T-cell (primary cell): ENCODE data around the gene AK6. TPM values are rescaled to one million over a fixed set of nuclear protein-coding genes. Genes with fewer than 3 reads are reported as not detected.

ENCODE experiments used
- ATAC-seq, 4 experiments: fragments of 200-7000 bp in 3 of 4; fragments of 150-1000 bp in 1 of 4; cut with Tn5 transposase; replicated peaks in 1 of 4; 1 replicate in 3 of 4; 2 replicates in 1 of 4; pipeline ENCODE4 v1.10.0; 2021; ENCODE audit warnings: moderate library complexity in 3 of 4, mild to moderate bottlenecking in 2 of 4, moderate number of reproducible peaks in 1 of 4
- CTCF ChIA-PET, 2 donors: fragments of 300-600 bp; sonication (Branson Sonifier 250); formaldehyde crosslinking; loops; one replicate each; lab custom pipeline; 2022; ENCODE audit warnings: antibody characterized with exemption in 2 of 2; lab: Charles Lee
- POLR2A ChIA-PET, 2 donors: fragments of 300-600 bp; sonication (Branson Sonifier 250); formaldehyde crosslinking; loops; one replicate each; lab custom pipeline; 2022; ENCODE audit warnings: antibody characterized with exemption in 2 of 2; lab: Charles Lee
- DNase-seq, 35 experiments: peaks; one replicate each; pipeline versions ENCODE4 v3.0.0 to v3.0.0-alpha.2; 2013 to 2023
- H3K27ac ChIP-seq: one replicate; pipeline ENCODE4 v1.5.1; 2013; ENCODE audit warnings: low read length
- H3K27me3 ChIP-seq, 2 experiments: replicated peaks in 1 of 2; 1 replicate in 1 of 2; 2 replicates in 1 of 2; pipeline versions ENCODE4 v1.6.1 to v1.7.0; 2013; ENCODE audit warnings: low read length in 1 of 2, mixed read lengths in 1 of 2; ENCODE audit not compliant: control insufficient read depth in 2 of 2, insufficient read depth in 2 of 2; ENCODE audit errors: extremely low read depth in 1 of 2
- H3K36me3 ChIP-seq, 2 donors: 1 replicate in 1 of 2; 2 replicates in 1 of 2; pipeline versions ENCODE4 v1.6.1 to v1.7.0; 2013; ENCODE audit warnings: low read length in 1 of 2; ENCODE audit not compliant: control insufficient read depth in 2 of 2, insufficient read depth in 1 of 2; ENCODE audit errors: extremely low read depth in 1 of 2
- H3K4me1 ChIP-seq, 2 experiments: 1 replicate in 1 of 2; 2 replicates in 1 of 2; pipeline versions ENCODE4 v1.6.1 to v1.7.0; 2013; ENCODE audit warnings: low read length in 2 of 2, mixed read lengths in 1 of 2; ENCODE audit not compliant: insufficient read depth in 2 of 2, control insufficient read depth in 1 of 2; ENCODE audit errors: extremely low read depth in 1 of 2
- H3K4me3 ChIP-seq, 2 donors: 1 replicate in 1 of 2; 2 replicates in 1 of 2; pipeline versions ENCODE4 v1.5.1 to v1.7.0; 2013; ENCODE audit warnings: mild to moderate bottlenecking in 2 of 2, low read length in 1 of 2, moderate library complexity in 1 of 2; ENCODE audit not compliant: control insufficient read depth in 1 of 2; ENCODE audit errors: extremely low read depth in 1 of 2
- H3K9me3 ChIP-seq: 2 replicates; pipeline ENCODE4 v1.7.0; 2013
- H3K27ac Mint-ChIP-seq, 2 donors: one replicate each; pipeline ENCODE4 v1.8.0; 2020 to 2021; ENCODE audit warnings: mild to moderate bottlenecking in 2 of 2, mixed read lengths in 2 of 2
- H3K27me3 Mint-ChIP-seq, 2 donors: one replicate each; pipeline ENCODE4 v1.8.0; 2021 to 2022; ENCODE audit warnings: mixed read lengths in 2 of 2
- H3K36me3 Mint-ChIP-seq: one replicate; pipeline ENCODE4 v1.8.0; 2021; ENCODE audit warnings: mixed read lengths
- H3K4me1 Mint-ChIP-seq, 3 donors: one replicate each; pipeline ENCODE4 v1.8.0; 2020 to 2022; ENCODE audit warnings: mixed read lengths in 3 of 3, mild to moderate bottlenecking in 1 of 3
- H3K4me3 Mint-ChIP-seq, 3 donors: one replicate each; pipeline ENCODE4 v1.8.0; 2020 to 2022; ENCODE audit warnings: mild to moderate bottlenecking in 3 of 3, mixed read lengths in 3 of 3, moderate library complexity in 3 of 3
- H3K9me3 Mint-ChIP-seq, 3 donors: one replicate each; pipeline ENCODE4 v1.8.0; 2020 to 2022; ENCODE audit warnings: mixed read lengths in 3 of 3
- WGBS: methylation state at CpG from one replicate; pipeline ENCODE4 v1.1.5; 2013; ENCODE audit warnings: missing lambda C conversion rate; ENCODE audit not compliant: insufficient coverage; 5-methylcytosine and 5-hydroxymethylcytosine counted together
- total RNA-seq, 35 experiments: library from RNA in 6 of 35; stranded (reverse) in 6 of 35; fragments of 120-200 nt in 1 of 35; gene quantifications; one replicate each; pipeline versions ENCODE4 v1.2.1 to v1.2.4 and lab custom pipeline; 2013 to 2026

The AK6 gene
- total RNA-seq, 5 donors from 2014 or later (not counting 1 experiment from before 2014, with no cell fraction given): 9.5 to 23.8 (median 19.1) TPM

- H3K27me3 Mint-ChIP-seq: no peaks in the 10 kb centered on the region
- H3K4me3 ChIP-seq: no peak overlapping the region
- ATAC-seq: no peak
- no peak overlapping the region for H3K4me3 Mint-ChIP-seq
- CTCF ChIA-PET: no interaction called here
- DNase-seq: no peak
- H3K36me3 Mint-ChIP-seq: peaks cover 56% of the 10 kb centered on the region
- no peak overlapping the region for H3K27ac Mint-ChIP-seq
- peaks cover 10 to 19% of the 10 kb centered on the region in 2 donors for H3K36me3 ChIP-seq
- POLR2A ChIA-PET: no interaction called here
- H3K27me3 ChIP-seq: no peaks in the 10 kb centered on the region
- H3K9me3 ChIP-seq: no peaks in the 10 kb centered on the region
- 54% methylated on average over 3 of the region's 5 CpGs for WGBS
- no peak overlapping the region for H3K27ac ChIP-seq
- H3K4me1 ChIP-seq: no peaks in the 10 kb centered on the region
- H3K9me3 Mint-ChIP-seq: peaks cover 0 to 8% (median 0%) of the 10 kb centered on the region in 3 donors
- no peaks in the 10 kb centered on the region for H3K4me1 Mint-ChIP-seq
Measured at GRCh38 chr5:69312459-69313160, 56.7 kb downstream of the AK6 start.

DNA sequence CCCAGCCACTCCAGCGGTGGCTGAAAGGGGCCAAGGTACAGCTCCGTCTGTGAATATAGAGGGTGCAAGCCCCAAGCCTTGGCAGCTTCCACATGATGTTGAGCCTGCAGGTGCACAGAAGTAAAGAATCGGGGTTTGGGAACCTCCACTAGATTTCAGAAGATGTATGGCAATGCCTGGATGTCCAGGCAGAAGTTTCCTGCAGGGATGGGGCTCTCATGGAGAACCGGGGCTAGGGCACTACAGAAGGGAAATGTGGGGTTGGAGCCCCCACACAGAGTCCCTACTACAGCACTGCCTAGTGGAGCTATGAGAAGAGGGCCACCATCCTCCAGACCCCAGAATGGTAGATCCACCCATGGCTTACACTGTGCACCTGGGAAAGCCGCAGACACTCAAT is 59.9 kb downstream of the AK6 start:
- Mint-ChIP-seq H3K27ac (no peak overlapping the region), H3K27me3 (no peaks in the 10 kb centered on the region), H3K9me3 (peaks cover 0 to 8% (median 0%) of the 10 kb centered on the region in 3 donors), H3K4me1 (no peaks in the 10 kb centered on the region), H3K36me3 (peaks cover 73% of the 10 kb centered on the region), H3K4me3 (no peak overlapping the region)
- ChIA-PET CTCF (interaction anchor here in 1 of 2 donors (0.5 kb wide), 1 partner anchor 26 kb away, joined by 4 read pairs; no protein-coding TSS in a partner anchor), POLR2A (no interaction called here)
- Histone ChIP-seq H3K27me3 (no peaks in the 10 kb centered on the region), H3K4me1 (no peaks in the 10 kb centered on the region), H3K27ac (no peak overlapping the region), H3K9me3 (no peaks in the 10 kb centered on the region), H3K4me3 (no peak overlapping the region), H3K36me3 (peaks cover 10 to 14% of the 10 kb centered on the region in 2 donors)
- 100% methylated on average over 1 of the region's 5 CpGs for WGBS
- DNase-seq (no peak), ATAC-seq (no peak)

DNA sequence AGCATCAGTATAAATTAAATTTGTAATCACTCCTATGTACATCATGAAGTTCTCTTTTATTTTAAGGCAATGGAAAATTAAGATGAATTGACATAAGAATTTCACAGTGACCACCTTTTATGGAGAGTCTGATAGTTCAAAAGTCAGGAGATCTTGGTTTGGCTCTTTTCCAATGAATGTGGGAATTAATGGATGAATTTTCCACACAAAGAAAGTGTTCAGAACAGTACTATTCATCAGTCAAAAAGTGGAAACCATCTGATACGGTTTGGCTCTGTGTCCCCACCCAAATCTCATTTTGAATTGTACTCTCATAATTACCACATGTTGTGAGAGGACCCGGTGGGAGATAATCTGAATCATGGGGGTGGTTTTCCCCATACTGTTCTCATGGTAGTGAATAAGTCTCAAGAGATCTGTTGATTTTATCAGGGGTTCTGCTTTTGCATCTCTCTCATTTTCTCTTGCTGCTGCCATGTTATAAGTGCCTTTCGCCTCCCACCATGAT is 61.2 kb downstream of the AK6 start:
- Histone ChIP-seq H3K4me3 (no peak overlapping the region), H3K27me3 (no peaks in the 10 kb centered on the region), H3K4me1 (no peaks in the 10 kb centered on the region), H3K36me3 (peaks cover 9 to 10% of the 10 kb centered on the region in 2 donors), H3K27ac (no peak overlapping the region), H3K9me3 (no peaks in the 10 kb centered on the region)
- Mint-ChIP-seq H3K27ac (no peak overlapping the region), H3K9me3 (peaks cover 0 to 8% (median 0%) of the 10 kb centered on the region in 3 donors), H3K4me3 (no peak overlapping the region), H3K4me1 (no peaks in the 10 kb centered on the region), H3K36me3 (peaks cover 68% of the 10 kb centered on the region), H3K27me3 (no peaks in the 10 kb centered on the region)
- ChIA-PET POLR2A (no interaction called here), CTCF (no interaction called here)
- DNase-seq: no peak
- no CpG with 5 or more reads among the region's 3 CpGs for WGBS
- no peak for ATAC-seq

- ChIA-PET POLR2A (no interaction called here), CTCF (no interaction called here)
- Mint-ChIP-seq H3K36me3 (peaks cover 58% of the 10 kb centered on the region), H3K9me3 (peaks cover 0 to 8% (median 0%) of the 10 kb centered on the region in 3 donors), H3K27me3 (no peaks in the 10 kb centered on the region), H3K4me1 (no peaks in the 10 kb centered on the region), H3K4me3 (no peak overlapping the region), H3K27ac (no peak overlapping the region)
- no peaks in the 10 kb centered on the region for H3K27me3 ChIP-seq
- H3K27ac ChIP-seq: no peak overlapping the region
- 100% methylated on average over 3 of the region's 8 CpGs for WGBS
- no peak for DNase-seq
- H3K4me3 ChIP-seq: no peak overlapping the region
- H3K36me3 ChIP-seq: peaks cover 2 to 10% of the 10 kb centered on the region in 2 donors
- no peaks in the 10 kb centered on the region for H3K4me1 ChIP-seq
- no peaks in the 10 kb centered on the region for H3K9me3 ChIP-seq
- no peak for ATAC-seq
Measured at GRCh38 chr5:69305512-69305911, 63.8 kb downstream of the AK6 start.

Other genes starting within 250 kb of the AK6 start
- gene CCNB1, start 202.4 kb downstream of the AK6 start, total RNA-seq: 1 to 10 TPM; 1.6 to 4.1 (median 3.4) TPM
- gene CENPH, start 179.9 kb downstream of the AK6 start, total RNA-seq: 1 to 10 TPM; 4.1 to 8.4 (median 6.5) TPM
- gene CDK7, start 134.6 kb downstream of the AK6 start, total RNA-seq: 10 to 100 TPM; 21.4 to 26.5 (median 22.0) TPM
- 1 to 10 TPM; 6.6 to 8.1 (median 7.1) TPM for gene CCDC125, start 36.7 kb downstream of the AK6 start, total RNA-seq
- gene TAF9, start within 50 bp of the AK6 start, total RNA-seq: 10 to 100 TPM; 42.5 to 54.3 (median 50.0) TPM
- gene RAD17, start 298 bp upstream of the AK6 start, total RNA-seq: 10 to 100 TPM; 23.1 to 30.7 (median 29.7) TPM
- gene MARVELD2, start 45.6 kb upstream of the AK6 start, total RNA-seq: 1 to 10 TPM in 2 of 5 donors, under 1 TPM in 3; 0.43 to 1.2 (median 0.75) TPM
- 1 to 10 TPM; 1.1 to 9.0 (median 4.2) TPM for gene OCLN, start 123.3 kb upstream of the AK6 start, total RNA-seq
- 10 to 100 TPM; 27.8 to 46.6 (median 35.1) TPM for gene GTF2H2C, start 190.7 kb upstream of the AK6 start, total RNA-seq